ENCODE data around the gene ZNF628. TPM values are rescaled to one million over a fixed set of nuclear protein-coding genes. Genes with fewer than 3 reads are reported as not detected.
A peak's percentile ranks its signal among the peaks of the same experiment; 100 is the strongest.

The ZNF628 gene
- total and polyA plus RNA-seq, 5 donors from 2014 or later = 0.05 to 23.9 (median 0.09) TPM

GRCh38 chr19:55488986-55489710 is 12.7 kb downstream of the ZNF628 start:
- Histone ChIP-seq H3K27me3 (ENCODE audit: control insufficient read depth, insufficient read depth, low read length) (no peaks in the 10 kb centered on the region), H3K4me1 (ENCODE audit: control insufficient read depth, insufficient read depth, low read length, poor library complexity, severe bottlenecking) (peaks cover 13% of the 10 kb centered on the region), H3K27ac (ENCODE audit: insufficient read depth, low read length, poor library complexity, severe bottlenecking) (no peak overlapping the region), H3K9me3 (ENCODE audit: control insufficient read depth in 2 of 2, low read length in 2 of 2) (no peaks in the 10 kb centered on the region), H3K4me3 (ENCODE audit: low read depth, low read length) (no peak overlapping the region), H3K36me3 (ENCODE audit: control insufficient read depth, insufficient read depth, low read length) (no peaks in the 10 kb centered on the region)
- Mint-ChIP-seq H3K27me3 (no peaks in the 10 kb centered on the region), H3K4me1 (peaks cover 0 to 8% (median 3%) of the 10 kb centered on the region in 4 donors), H3K9me3 (no peaks in the 10 kb centered on the region), H3K4me3 (peak overlapping the region in 1 of 4 donors; percentile 38), H3K36me3 (no peaks in the 10 kb centered on the region), H3K27ac (no peak overlapping the region)
- DNase-seq (no peak), ATAC-seq (ENCODE audit: low read depth in 2 of 2) (no peak)

- H3K27ac ChIP-seq (ENCODE audit: insufficient read depth, low read length, poor library complexity, severe bottlenecking) = no peak overlapping the region
- ATAC-seq (ENCODE audit: low read depth in 2 of 2) (no peak), DNase-seq (no peak)
- Mint-ChIP-seq H3K4me1 (peaks cover 0 to 9% (median 3%) of the 10 kb centered on the region in 4 donors), H3K9me3 (no peaks in the 10 kb centered on the region), H3K27ac (no peak overlapping the region), H3K27me3 (no peaks in the 10 kb centered on the region), H3K4me3 (no peak overlapping the region), H3K36me3 (no peaks in the 10 kb centered on the region)
- no peaks in the 10 kb centered on the region for H3K27me3 ChIP-seq (ENCODE audit: control insufficient read depth, insufficient read depth, low read length)
- H3K36me3 ChIP-seq (ENCODE audit: control insufficient read depth, insufficient read depth, low read length) = no peaks in the 10 kb centered on the region
- no peak overlapping the region for H3K4me3 ChIP-seq (ENCODE audit: low read depth, low read length)
- H3K4me1 ChIP-seq (ENCODE audit: control insufficient read depth, insufficient read depth, low read length, poor library complexity, severe bottlenecking) = peaks cover 6% of the 10 kb centered on the region
- no peaks in the 10 kb centered on the region for H3K9me3 ChIP-seq (ENCODE audit: control insufficient read depth in 2 of 2, low read length in 2 of 2)
Measured at GRCh38 chr19:55489711-55490477, 13.5 kb downstream of the ZNF628 start.

- Mint-ChIP-seq H3K4me3 (no peak overlapping the region), H3K36me3 (no peaks in the 10 kb centered on the region), H3K4me1 (peaks cover 0 to 10% (median 2%) of the 10 kb centered on the region in 4 donors), H3K27ac (no peak overlapping the region), H3K27me3 (no peaks in the 10 kb centered on the region), H3K9me3 (no peaks in the 10 kb centered on the region)
- no peak for DNase-seq
- ATAC-seq (ENCODE audit: low read depth in 2 of 2) = no peak
- no peak overlapping the region for H3K4me3 ChIP-seq (ENCODE audit: low read depth, low read length)
- no peaks in the 10 kb centered on the region for H3K36me3 ChIP-seq (ENCODE audit: control insufficient read depth, insufficient read depth, low read length)
- no peaks in the 10 kb centered on the region for H3K27me3 ChIP-seq (ENCODE audit: control insufficient read depth, insufficient read depth, low read length)
- no peak overlapping the region for H3K27ac ChIP-seq (ENCODE audit: insufficient read depth, low read length, poor library complexity, severe bottlenecking)
- no peaks in the 10 kb centered on the region for H3K4me1 ChIP-seq (ENCODE audit: control insufficient read depth, insufficient read depth, low read length, poor library complexity, severe bottlenecking)
- H3K9me3 ChIP-seq (ENCODE audit: control insufficient read depth in 2 of 2, low read length in 2 of 2) = no peaks in the 10 kb centered on the region
Measured at GRCh38 chr19:55490478-55491432, 14.3 kb downstream of the ZNF628 start.

GRCh38 chr19:55491546-55492360 is 15.3 kb downstream of the ZNF628 start:
- Histone ChIP-seq H3K36me3 (ENCODE audit: control insufficient read depth, insufficient read depth, low read length) (no peaks in the 10 kb centered on the region), H3K9me3 (ENCODE audit: control insufficient read depth in 2 of 2, low read length in 2 of 2) (no peaks in the 10 kb centered on the region), H3K4me1 (ENCODE audit: control insufficient read depth, insufficient read depth, low read length, poor library complexity, severe bottlenecking) (no peaks in the 10 kb centered on the region), H3K27ac (ENCODE audit: insufficient read depth, low read length, poor library complexity, severe bottlenecking) (no peak overlapping the region), H3K27me3 (ENCODE audit: control insufficient read depth, insufficient read depth, low read length) (no peaks in the 10 kb centered on the region), H3K4me3 (ENCODE audit: low read depth, low read length) (no peak overlapping the region)
- Mint-ChIP-seq H3K4me1 (peaks cover 0 to 6% (median 0%) of the 10 kb centered on the region in 4 donors), H3K27me3 (no peaks in the 10 kb centered on the region), H3K27ac (no peak overlapping the region), H3K9me3 (no peaks in the 10 kb centered on the region), H3K4me3 (no peak overlapping the region), H3K36me3 (no peaks in the 10 kb centered on the region)
- ATAC-seq (ENCODE audit: low read depth in 2 of 2) = no peak
- DNase-seq = no peak

- ATAC-seq (ENCODE audit: low read depth in 2 of 2) (no peak), DNase-seq (no peak)
- Mint-ChIP-seq H3K4me1 (peaks cover 0 to 6% (median 0%) of the 10 kb centered on the region in 4 donors), H3K36me3 (peaks cover 4% of the 10 kb centered on the region), H3K4me3 (peak overlapping the region in 1 of 4 donors; percentile 43), H3K9me3 (no peaks in the 10 kb centered on the region), H3K27me3 (no peaks in the 10 kb centered on the region), H3K27ac (peak overlapping the region in 1 of 3 donors; percentile 48)
- Histone ChIP-seq H3K9me3 (ENCODE audit: control insufficient read depth in 2 of 2, low read length in 2 of 2) (no peaks in the 10 kb centered on the region), H3K27ac (ENCODE audit: insufficient read depth, low read length, poor library complexity, severe bottlenecking) (no peak overlapping the region), H3K27me3 (ENCODE audit: control insufficient read depth, insufficient read depth, low read length) (no peaks in the 10 kb centered on the region), H3K36me3 (ENCODE audit: control insufficient read depth, insufficient read depth, low read length) (no peaks in the 10 kb centered on the region), H3K4me1 (ENCODE audit: control insufficient read depth, insufficient read depth, low read length, poor library complexity, severe bottlenecking) (no peaks in the 10 kb centered on the region), H3K4me3 (ENCODE audit: low read depth, low read length) (no peak overlapping the region)
Measured at GRCh38 chr19:55492362-55492944, 16.0 kb downstream of the ZNF628 start.

- H3K9me3 ChIP-seq (ENCODE audit: control insufficient read depth in 2 of 2, low read length in 2 of 2) = no peaks in the 10 kb centered on the region
- H3K4me3 ChIP-seq (ENCODE audit: low read depth, low read length) = no peak overlapping the region
- no peaks in the 10 kb centered on the region for H3K27me3 Mint-ChIP-seq
- peaks cover 4% of the 10 kb centered on the region for H3K36me3 Mint-ChIP-seq
- ATAC-seq (ENCODE audit: low read depth in 2 of 2) (no peak), DNase-seq (no peak)
- no peaks in the 10 kb centered on the region for H3K4me1 ChIP-seq (ENCODE audit: control insufficient read depth, insufficient read depth, low read length, poor library complexity, severe bottlenecking)
- H3K4me3 Mint-ChIP-seq = peak overlapping the region in 1 of 4 donors; percentile 31
- peaks cover 0 to 6% (median 0%) of the 10 kb centered on the region in 4 donors for H3K4me1 Mint-ChIP-seq
- no peaks in the 10 kb centered on the region for H3K27me3 ChIP-seq (ENCODE audit: control insufficient read depth, insufficient read depth, low read length)
- no peak overlapping the region for H3K27ac Mint-ChIP-seq
- H3K9me3 Mint-ChIP-seq = no peaks in the 10 kb centered on the region
- H3K27ac ChIP-seq (ENCODE audit: insufficient read depth, low read length, poor library complexity, severe bottlenecking) = no peak overlapping the region
- H3K36me3 ChIP-seq (ENCODE audit: control insufficient read depth, insufficient read depth, low read length) = no peaks in the 10 kb centered on the region
Measured at GRCh38 chr19:55493052-55493644, 16.7 kb downstream of the ZNF628 start.

Measured in CD4-positive, CD25-positive, alpha-beta regulatory T cell (primary cell).